Gastroesophageal sphincter (tissue), 4 donors: ENCODE measurements around the gene ELP4. TPM values are rescaled to one million over a fixed set of nuclear protein-coding genes. Genes with fewer than 3 reads are reported as not detected.

ENCODE experiments used
- ATAC-seq: fragments of 150-250 bp; one replicate; pipeline ENCODE4 v1.9.1; 2016; ENCODE audit warnings: mild to moderate bottlenecking, moderate library complexity
- H3K27ac ChIP-seq, 4 donors: fragments of 200-600 bp; sonication (generic) in 3 of 4; 1 replicate in 3 of 4; 2 replicates in 1 of 4; pipeline ENCODE4 v1.5.1; 2016 to 2019
- H3K27me3 ChIP-seq: fragments of 200-600 bp; sonication (generic); one replicate; pipeline ENCODE4 v1.5.1; 2019
- H3K36me3 ChIP-seq, 2 donors: fragments of 200-600 bp; sonication (generic); one replicate each; pipeline ENCODE4 v1.5.1; 2019; ENCODE audit warnings: control low read depth in 1 of 2
- H3K4me1 ChIP-seq, 3 donors: fragments of 200-600 bp; sonication (generic); 1 replicate in 2 of 3; 2 replicates in 1 of 3; pipeline ENCODE4 v1.5.1; 2016 to 2019; ENCODE audit warnings: control low read depth in 2 of 3
- H3K4me3 ChIP-seq, 2 donors: fragments of 200-600 bp; sonication (generic); one replicate each; pipeline ENCODE4 v1.5.1; 2019; ENCODE audit warnings: mild to moderate bottlenecking in 1 of 2, moderate library complexity in 1 of 2
- H3K9me3 ChIP-seq, 3 donors: fragments of 200-600 bp; sonication (generic); one replicate each; pipeline ENCODE4 v1.5.1; 2017 to 2019; ENCODE audit warnings: control low read depth in 2 of 3
- CTCF ChIP-seq, 4 experiments: fragments of 200-600 bp in 2 of 4; fragments of 450-650 bp in 2 of 4; sonication (generic) in 1 of 4; IDR thresholded peaks; one replicate each; pipeline ENCODE4 v1.5.1; 2017 to 2019; ENCODE audit warnings: antibody characterized with exemption in 4 of 4, mild to moderate bottlenecking in 2 of 4, moderate library complexity in 2 of 4
- EP300 ChIP-seq: sonication (generic); formaldehyde crosslinking; IDR thresholded peaks from one replicate; pipeline ENCODE4 v1.6.1; 2017; ENCODE audit warnings: antibody characterized with exemption, mild to moderate bottlenecking
- POLR2A ChIP-seq, 2 donors: fragments of 450-650 bp; IDR thresholded peaks; one replicate each; pipeline ENCODE4 v1.6.1; 2017; ENCODE audit warnings: antibody characterized with exemption in 2 of 2, mild to moderate bottlenecking in 2 of 2, moderate library complexity in 1 of 2
- POLR2AphosphoS5 ChIP-seq: sonication (generic); formaldehyde crosslinking; IDR thresholded peaks from one replicate; pipeline ENCODE4 v1.6.1; 2017; ENCODE audit warnings: antibody characterized with exemption
- WGBS, 2 donors: methylation state at CpG; one replicate each; pipeline ENCODE4 v1.1.5; 2018; ENCODE audit warnings: low coverage in 1 of 2; 5-methylcytosine and 5-hydroxymethylcytosine counted together
- total RNA-seq, 4 donors: library from RNA; depleted of rRNA; stranded (reverse); fragments of >200 nt; gene quantifications; one replicate each; pipeline ENCODE4 v1.1.0, GENCODE V29; 2016

ELP4 gene
- total RNA-seq, 4 donors from 2014 or later, result 20.6 to 33.8 (median 31.6) TPM

DNA sequence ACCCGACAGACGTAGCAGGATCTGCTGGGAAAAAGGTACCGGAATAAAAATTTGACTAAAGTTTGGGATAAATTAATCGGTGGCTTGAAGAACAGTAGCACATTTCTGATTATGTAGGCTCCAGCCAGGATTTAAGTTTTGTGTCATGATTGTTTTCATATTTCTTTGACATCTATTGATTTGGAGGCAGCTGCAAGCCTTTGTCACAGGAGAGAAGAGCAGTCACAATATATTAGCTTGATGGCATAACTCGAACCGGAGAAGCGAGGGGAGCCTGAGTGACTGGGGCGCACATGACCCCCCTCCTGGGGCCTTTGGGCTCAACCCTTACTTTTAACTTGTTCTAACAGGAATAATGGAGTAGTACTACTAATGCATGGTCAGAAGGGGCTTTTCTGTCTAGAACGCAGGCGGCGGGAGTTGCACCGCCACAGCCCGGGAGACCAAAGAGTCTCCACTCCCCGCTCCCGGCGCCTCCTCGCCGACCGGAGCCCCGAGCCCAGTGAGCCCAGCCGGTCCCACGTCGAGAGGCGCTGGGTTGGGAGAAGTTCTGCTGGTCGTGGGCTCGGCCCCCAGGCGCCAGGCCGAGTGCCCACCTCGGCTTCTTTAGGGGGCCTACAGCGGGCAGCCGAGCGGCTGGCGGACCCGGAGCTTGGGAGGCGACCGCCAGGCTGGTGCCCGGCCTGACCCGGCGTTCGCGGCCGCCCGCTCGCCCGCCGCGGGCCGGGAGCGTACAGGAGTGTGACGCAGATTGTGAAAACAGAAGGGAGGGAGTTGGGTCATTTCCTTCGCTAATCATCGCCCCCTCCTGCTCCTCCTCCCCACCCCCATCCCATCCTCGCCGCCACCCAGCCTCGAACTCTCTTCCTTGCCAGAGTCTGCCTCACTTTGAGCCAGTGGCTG is 317.2 kb downstream of the ELP4 start:
- peaks cover 100% of the 10 kb centered on the region for H3K27me3 ChIP-seq
- peaks cover 0 to 30% (median 3%) of the 10 kb centered on the region in 3 donors for H3K4me1 ChIP-seq
- no peak for TF ChIP-seq POLR2AphosphoS5
- TF ChIP-seq EP300, result no peak
- TF ChIP-seq CTCF (IDR thresholded peaks at IDR 0.05), result no peak
- no peak for TF ChIP-seq POLR2A (IDR thresholded peaks at IDR 0.05)
- H3K27ac ChIP-seq, result no peak overlapping the region
- ATAC-seq, result no peak
- H3K36me3 ChIP-seq, result no peaks in the 10 kb centered on the region
- peak overlapping the region in 1 of 2 donors; percentile 9 for H3K4me3 ChIP-seq
- 7 to 9% methylated on average over 8 to 16 of the region's 55 CpGs for WGBS, 2 donors
- no peaks in the 10 kb centered on the region for H3K9me3 ChIP-seq

- peaks cover 0 to 30% (median 3%) of the 10 kb centered on the region in 3 donors for H3K4me1 ChIP-seq
- no peaks in the 10 kb centered on the region for H3K9me3 ChIP-seq
- H3K36me3 ChIP-seq, result no peaks in the 10 kb centered on the region
- no peak overlapping the region for H3K4me3 ChIP-seq
- H3K27ac ChIP-seq, result no peak overlapping the region
- TF ChIP-seq CTCF (IDR thresholded peaks at IDR 0.05) (no peak), POLR2AphosphoS5 (no peak), EP300 (no peak), POLR2A (IDR thresholded peaks at IDR 0.05) (no peak)
- ATAC-seq, result no peak
- peaks cover 100% of the 10 kb centered on the region for H3K27me3 ChIP-seq
- WGBS, 2 donors, result 9 to 12% methylated on average over 13 to 15 of the region's 18 CpGs
Observed at GRCh38 chr11:31827455-31828206, 318.1 kb downstream of the ELP4 start.

DNA sequence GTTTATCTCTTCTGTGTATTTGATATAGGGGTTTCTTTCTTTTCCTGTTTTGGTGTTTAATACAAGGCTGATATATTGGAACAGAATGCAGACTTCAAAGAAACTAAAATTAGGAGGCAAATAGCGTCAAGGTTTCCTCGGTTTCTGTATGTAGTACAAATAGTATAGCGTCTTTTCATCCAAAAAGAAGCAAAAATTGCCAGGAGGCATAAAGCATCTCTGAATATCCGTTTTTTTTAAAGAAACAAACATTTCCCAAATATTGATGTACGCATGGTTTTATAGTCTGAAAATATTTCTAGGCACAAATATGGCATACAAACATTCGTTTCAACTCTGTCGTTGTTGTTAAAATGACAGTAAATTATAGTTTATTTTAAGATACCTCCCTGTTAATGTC is 318.6 kb downstream of the ELP4 start:
- H3K27me3 ChIP-seq, result peaks cover 100% of the 10 kb centered on the region
- no peak overlapping the region for H3K27ac ChIP-seq

DNA sequence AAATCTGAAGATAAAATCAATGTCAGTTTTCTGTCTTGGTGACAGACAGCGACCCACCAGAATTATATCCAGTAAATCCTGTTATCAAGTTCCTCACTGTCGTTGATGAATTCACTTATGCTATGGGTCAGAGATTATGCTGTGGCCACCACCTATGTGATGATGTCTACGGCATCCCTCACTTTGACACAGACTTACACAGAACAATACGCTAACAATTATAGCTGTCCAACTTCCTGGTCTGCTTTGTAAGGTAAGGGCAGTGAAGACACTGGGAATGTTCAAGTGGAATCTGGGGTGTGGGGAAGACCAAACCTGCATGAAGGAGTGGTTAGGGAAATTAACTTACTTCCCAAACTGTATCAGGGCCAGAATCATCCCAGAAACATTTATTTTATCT is 320.8 kb downstream of the ELP4 start:
- peaks cover 0 to 21% (median 0%) of the 10 kb centered on the region in 3 donors for H3K4me1 ChIP-seq
- no peaks in the 10 kb centered on the region for H3K36me3 ChIP-seq
- H3K9me3 ChIP-seq, result no peaks in the 10 kb centered on the region
- peaks cover 96% of the 10 kb centered on the region for H3K27me3 ChIP-seq
- TF ChIP-seq POLR2AphosphoS5, result no peak
- no peak for TF ChIP-seq POLR2A (IDR thresholded peaks at IDR 0.05)
- TF ChIP-seq EP300, result no peak
- no peak for TF ChIP-seq CTCF (IDR thresholded peaks at IDR 0.05)
- no peak overlapping the region for H3K4me3 ChIP-seq
- ATAC-seq, result no peak
- H3K27ac ChIP-seq, result no peak overlapping the region
- WGBS, 2 donors, result 65 to 85% methylated on average over 2 to 3 of the region's 4 CpGs

More for the DNA sequence above, 318.6 kb downstream of the ELP4 start:
- ATAC-seq, result no peak
- Histone ChIP-seq H3K36me3 (no peaks in the 10 kb centered on the region), H3K4me3 (no peak overlapping the region), H3K4me1 (peaks cover 0 to 30% (median 3%) of the 10 kb centered on the region in 3 donors), H3K9me3 (no peaks in the 10 kb centered on the region)
- TF ChIP-seq POLR2AphosphoS5, result no peak
- TF ChIP-seq POLR2A (IDR thresholded peaks at IDR 0.05), result no peak
- no peak for TF ChIP-seq EP300
- no peak for TF ChIP-seq CTCF (IDR thresholded peaks at IDR 0.05)
- WGBS, 2 donors, result 25% methylated on average over 7 of the region's 7 CpGs
